ENCODE data around the gene BPIFB4.

- TF ChIP-seq CTCF (IDR thresholded peaks at IDR 0.05 in 8 of 11, conservative IDR thresholded peaks at IDR 0.05 in 3 of 11) (no peak), POLR2A (IDR thresholded peaks at IDR 0.05) (no peak), POLR2AphosphoS5 (IDR thresholded peaks at IDR 0.05) (no peak)
These were observed 44.8 kb downstream of the BPIFB4 start for GRCh38 chr20:33124261-33124660.
